Vagina (tissue), 2 donors: ENCODE data around the gene VPS4A.

Source experiments
- POLR2AphosphoS5 ChIP-seq, 2 donors: sonication (generic); formaldehyde crosslinking; IDR thresholded peaks; one replicate each; pipeline ENCODE4 v1.9.0; 2017; ENCODE audit warnings: antibody characterized with exemption in 2 of 2, mild to moderate bottlenecking in 2 of 2, low read depth in 1 of 2; ENCODE audit not compliant: insufficient read depth in 1 of 2
- TF ChIP-seq, protein P1 (sequence below), 3 experiments: fragments of 450-650 bp in 2 of 3; fragments of 200-600 bp in 1 of 3; sonication (generic) in 1 of 3; IDR thresholded peaks; one replicate each; pipeline ENCODE4 v1.5.1; 2017 to 2019; ENCODE audit warnings: antibody characterized with exemption in 3 of 3, mild to moderate bottlenecking in 2 of 3, moderate library complexity in 2 of 3

DNA sequence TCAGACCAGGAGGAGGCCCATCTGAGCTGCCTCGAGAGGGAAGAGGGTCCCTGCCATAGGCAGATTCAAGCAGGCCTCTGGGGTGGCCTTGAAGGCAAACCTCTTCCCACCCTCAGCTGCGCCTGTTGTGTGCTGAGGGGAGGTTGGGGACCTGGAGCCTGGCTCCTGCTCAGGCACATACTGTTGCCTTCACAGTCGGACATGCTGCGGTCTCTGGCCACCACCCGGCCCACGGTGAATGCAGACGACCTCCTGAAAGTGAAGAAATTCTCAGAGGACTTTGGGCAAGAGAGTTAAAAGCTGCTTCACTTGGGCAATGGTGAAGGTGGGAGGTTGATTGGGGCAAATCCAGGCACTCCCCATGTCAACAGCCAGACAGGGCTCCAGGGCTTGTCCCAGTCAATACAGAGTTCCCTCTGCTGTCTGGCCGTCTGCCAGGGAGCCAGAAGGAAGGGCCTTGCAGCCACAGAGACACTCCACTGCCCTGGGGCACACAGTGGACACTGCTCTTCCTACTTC is 12.9 kb downstream of the VPS4A start:
- TF ChIP-seq, protein P1, sequence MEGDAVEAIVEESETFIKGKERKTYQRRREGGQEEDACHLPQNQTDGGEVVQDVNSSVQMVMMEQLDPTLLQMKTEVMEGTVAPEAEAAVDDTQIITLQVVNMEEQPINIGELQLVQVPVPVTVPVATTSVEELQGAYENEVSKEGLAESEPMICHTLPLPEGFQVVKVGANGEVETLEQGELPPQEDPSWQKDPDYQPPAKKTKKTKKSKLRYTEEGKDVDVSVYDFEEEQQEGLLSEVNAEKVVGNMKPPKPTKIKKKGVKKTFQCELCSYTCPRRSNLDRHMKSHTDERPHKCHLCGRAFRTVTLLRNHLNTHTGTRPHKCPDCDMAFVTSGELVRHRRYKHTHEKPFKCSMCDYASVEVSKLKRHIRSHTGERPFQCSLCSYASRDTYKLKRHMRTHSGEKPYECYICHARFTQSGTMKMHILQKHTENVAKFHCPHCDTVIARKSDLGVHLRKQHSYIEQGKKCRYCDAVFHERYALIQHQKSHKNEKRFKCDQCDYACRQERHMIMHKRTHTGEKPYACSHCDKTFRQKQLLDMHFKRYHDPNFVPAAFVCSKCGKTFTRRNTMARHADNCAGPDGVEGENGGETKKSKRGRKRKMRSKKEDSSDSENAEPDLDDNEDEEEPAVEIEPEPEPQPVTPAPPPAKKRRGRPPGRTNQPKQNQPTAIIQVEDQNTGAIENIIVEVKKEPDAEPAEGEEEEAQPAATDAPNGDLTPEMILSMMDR (IDR thresholded peaks at IDR 0.05): no peak
- TF ChIP-seq POLR2AphosphoS5 (IDR thresholded peaks at IDR 0.05; ENCODE audit: insufficient read depth in 1 of 2, low read depth in 1 of 2): no peak
